Measurements from ENCODE around the gene ECSIT. TPM values are rescaled to one million over a fixed set of nuclear protein-coding genes. Genes with fewer than 3 reads are reported as not detected.

Gene ECSIT
- total and polyA plus RNA-seq, 7 donors: 84.3 to 196 (median 113) TPM

GRCh38 chr19:11560404-11561051, 31.6 kb upstream of the ECSIT start:
- ATAC-seq: peak in 2 of 4 donors; percentile 42 to 47
- no peaks in the 10 kb centered on the region for H3K9me3 ChIP-seq
- 16 to 24% (median 21%) methylated on average over 9 of the region's 9 CpGs for WGBS, 3 donors
- peaks cover 0 to 6% of the 10 kb centered on the region in 2 donors for H3K36me3 ChIP-seq (ENCODE audit: insufficient read depth in 1 of 2, low read depth in 1 of 2)
- TF ChIP-seq, protein P1, sequence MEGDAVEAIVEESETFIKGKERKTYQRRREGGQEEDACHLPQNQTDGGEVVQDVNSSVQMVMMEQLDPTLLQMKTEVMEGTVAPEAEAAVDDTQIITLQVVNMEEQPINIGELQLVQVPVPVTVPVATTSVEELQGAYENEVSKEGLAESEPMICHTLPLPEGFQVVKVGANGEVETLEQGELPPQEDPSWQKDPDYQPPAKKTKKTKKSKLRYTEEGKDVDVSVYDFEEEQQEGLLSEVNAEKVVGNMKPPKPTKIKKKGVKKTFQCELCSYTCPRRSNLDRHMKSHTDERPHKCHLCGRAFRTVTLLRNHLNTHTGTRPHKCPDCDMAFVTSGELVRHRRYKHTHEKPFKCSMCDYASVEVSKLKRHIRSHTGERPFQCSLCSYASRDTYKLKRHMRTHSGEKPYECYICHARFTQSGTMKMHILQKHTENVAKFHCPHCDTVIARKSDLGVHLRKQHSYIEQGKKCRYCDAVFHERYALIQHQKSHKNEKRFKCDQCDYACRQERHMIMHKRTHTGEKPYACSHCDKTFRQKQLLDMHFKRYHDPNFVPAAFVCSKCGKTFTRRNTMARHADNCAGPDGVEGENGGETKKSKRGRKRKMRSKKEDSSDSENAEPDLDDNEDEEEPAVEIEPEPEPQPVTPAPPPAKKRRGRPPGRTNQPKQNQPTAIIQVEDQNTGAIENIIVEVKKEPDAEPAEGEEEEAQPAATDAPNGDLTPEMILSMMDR (IDR thresholded peaks at IDR 0.05): peak; percentile 50
- no peak for DNase-seq
- no peaks in the 10 kb centered on the region for H3K27me3 ChIP-seq (ENCODE audit: insufficient read depth in 3 of 3, low read length in 2 of 3)
- H3K4me3 ChIP-seq: peak overlapping the region; percentile 85
- no peak overlapping the region for H3K27ac ChIP-seq
- H3K4me1 ChIP-seq: peaks cover 23% of the 10 kb centered on the region
- intact Hi-C loops (cut with DNase I): no loop called here

- Histone ChIP-seq H3K4me3 (peak within 1 kb of the TSS; percentile 85), H3K27me3 (ENCODE audit: insufficient read depth in 3 of 3, low read length in 2 of 3) (no peaks in the 10 kb centered on the region), H3K27ac (peak within 1 kb of the TSS; percentile 83), H3K9me3 (no peaks in the 10 kb centered on the region), H3K4me1 (peaks cover 23% of the 10 kb centered on the region), H3K36me3 (ENCODE audit: insufficient read depth in 1 of 2, low read depth in 1 of 2) (peaks cover 0 to 9% of the 10 kb centered on the region in 2 donors)
- intact Hi-C loops (cut with DNase I): no loop called here
- TF ChIP-seq, protein P1 (IDR thresholded peaks at IDR 0.05): no peak
- WGBS, 3 donors: 2 to 3% (median 2%) methylated on average over 55 to 57 of the region's 57 CpGs
- ATAC-seq (peak; percentile 99), DNase-seq (peak; percentile 98 to 99)
Observed at GRCh38 chr19:11558881-11559828, 30.2 kb upstream of the ECSIT start, which contains the start of gene ELOF1. Gene ELOF1, minus strand, starts transcription at chr19:11559230. Its CDS starts 4,883 bp downstream, at chr19:11554347.

GRCh38 chr19:11556634-11557420, 27.9 kb upstream of the ECSIT start:
- ATAC-seq: no peak
- peaks cover 23% of the 10 kb centered on the region for H3K4me1 ChIP-seq
- H3K9me3 ChIP-seq: no peaks in the 10 kb centered on the region
- H3K4me3 ChIP-seq: no peak overlapping the region
- no peaks in the 10 kb centered on the region for H3K27me3 ChIP-seq (ENCODE audit: insufficient read depth in 3 of 3, low read length in 2 of 3)
- 61 to 69% (median 66%) methylated on average over 4 of the region's 4 CpGs for WGBS, 3 donors
- TF ChIP-seq, protein P1 (IDR thresholded peaks at IDR 0.05): no peak
- H3K27ac ChIP-seq: no peak overlapping the region
- no peak for DNase-seq
- intact Hi-C loops (cut with DNase I): no loop called here
- peaks cover 0 to 27% of the 10 kb centered on the region in 2 donors for H3K36me3 ChIP-seq (ENCODE audit: insufficient read depth in 1 of 2, low read depth in 1 of 2)

DNA sequence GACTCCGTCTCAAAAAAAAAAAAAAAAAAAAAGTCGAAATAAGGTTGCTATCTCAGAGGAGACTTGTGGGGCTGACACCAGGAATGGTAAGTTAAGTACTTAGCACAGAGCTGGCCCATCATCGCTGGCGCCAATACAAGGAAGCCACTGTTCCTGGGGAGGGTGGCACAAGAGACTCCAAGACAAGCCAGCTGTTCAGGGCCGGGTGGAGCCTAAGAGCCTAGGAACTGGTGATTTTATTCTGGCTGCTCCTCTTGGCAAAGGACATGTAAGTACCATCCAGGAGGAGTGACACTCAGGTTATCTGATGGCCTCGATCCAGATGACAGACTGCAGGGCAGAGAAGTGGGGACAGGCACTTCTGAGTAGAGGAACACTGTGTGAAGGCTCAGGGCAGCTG, 26.3 kb upstream of the ECSIT start:
- TF ChIP-seq, protein P1 (IDR thresholded peaks at IDR 0.05): no peak
- Histone ChIP-seq H3K27me3 (ENCODE audit: insufficient read depth in 3 of 3, low read length in 2 of 3) (no peaks in the 10 kb centered on the region), H3K36me3 (ENCODE audit: insufficient read depth in 1 of 2, low read depth in 1 of 2) (peaks cover 0 to 27% of the 10 kb centered on the region in 2 donors), H3K4me1 (peaks cover 18% of the 10 kb centered on the region), H3K27ac (no peak overlapping the region), H3K4me3 (no peak overlapping the region), H3K9me3 (no peaks in the 10 kb centered on the region)
- WGBS, 3 donors: 59 to 85% (median 69%) methylated on average over 5 to 6 of the region's 6 CpGs
- ATAC-seq (no peak), DNase-seq (no peak)
- intact Hi-C loops (cut with DNase I): no loop called here
